GM12892 (cell line): ENCODE results near the gene G6PD. TPM values are rescaled to one million over a fixed set of nuclear protein-coding genes. Genes with fewer than 3 reads are reported as not detected.
"Not testable (repeated sequence)": the region's sequence is repeated elsewhere in the genome, so short reads cannot be mapped to it uniquely, and the experiment has no call there.

Source experiments
- DNase-seq: peaks from one replicate; pipeline ENCODE4 v3.0.0; 2011; ENCODE audit not compliant: insufficient read length
- FAIRE-seq: peaks from 2 replicates; lab custom pipeline; 2011; peaks lifted over from hg19 to GRCh38; lab: Jason Lieb, UNC
- POLR2A ChIP-seq: IDR thresholded peaks from 2 replicates; pipeline ENCODE4 v1.6.1; 2011; ENCODE audit warnings: low read depth, low read length, control low read depth
- POLR2AphosphoS5 ChIP-seq: IDR thresholded peaks from 2 replicates; pipeline ENCODE4 v1.6.1; 2011; ENCODE audit warnings: low read depth, low read length, control low read depth
- TAF1 ChIP-seq: IDR thresholded peaks from 2 replicates; pipeline ENCODE4 v1.6.1; 2011; ENCODE audit warnings: low read depth, mild to moderate bottlenecking, control low read depth, low read length, borderline replicate concordance
- polyA plus RNA-seq: library from polyadenylated mRNA; unstranded; fragments of >200 nt; gene quantifications from one replicate; pipeline ENCODE4 v1.2.1, GENCODE V29; 2012; ENCODE audit warnings: missing spikeins, inconsistent platforms; ENCODE audit not compliant: missing spikeins

Gene G6PD
- polyA plus RNA-seq: 25.1 TPM

- peak; percentile 79 for TF ChIP-seq POLR2A
- peak; percentile 55; the same call in 1 of the 2 replicates for TF ChIP-seq POLR2AphosphoS5
- no peak for TF ChIP-seq TAF1
- FAIRE-seq (peak; percentile 72), DNase-seq (peak; percentile 78)
These were observed at the start of gene G6PD for GRCh38 chrX:154546354-154547244. G6PD (minus strand) TSS chrX:154546846; CDS start chrX:154546155, 691 bp downstream.

GRCh38 chrX:154595559-154596249, 49.1 kb upstream of the G6PD start:
- no peak for DNase-seq
- no peak for FAIRE-seq

GRCh38 chrX:154594491-154594890, 47.8 kb upstream of the G6PD start:
- TF ChIP-seq POLR2A: no peak
- no peak for TF ChIP-seq POLR2AphosphoS5
- no peak for TF ChIP-seq TAF1
- DNase-seq: no peak
- no peak for FAIRE-seq

More at GRCh38 chrX:154595559-154596249, 49.1 kb upstream of the G6PD start:
- TF ChIP-seq POLR2AphosphoS5 (no peak), POLR2A (no peak), TAF1 (no peak)

GRCh38 chrX:154593201-154593600, 46.6 kb upstream of the G6PD start:
- DNase-seq (no peak), FAIRE-seq (no peak)
- TF ChIP-seq TAF1: no peak
- no peak for TF ChIP-seq POLR2A
- no peak for TF ChIP-seq POLR2AphosphoS5

- DNase-seq: no peak
- no peak for TF ChIP-seq POLR2AphosphoS5
- TF ChIP-seq POLR2A: no peak
- TF ChIP-seq TAF1: no peak
- FAIRE-seq: no peak
These were observed 45.9 kb upstream of the G6PD start for GRCh38 chrX:154592505-154592904.

GRCh38 chrX:154590415-154590814, 43.8 kb upstream of the G6PD start:
- not testable (repeated sequence) for FAIRE-seq

GRCh38 chrX:154584585-154585183, 38.0 kb upstream of the G6PD start, which contains the start of gene CTAG1A:
CTAG1A (plus strand) TSS chrX:154585133; CDS start chrX:154585207, 74 bp downstream.
- FAIRE-seq, DNase-seq: not testable (repeated sequence)

More at GRCh38 chrX:154590415-154590814, 43.8 kb upstream of the G6PD start:
- DNase-seq: not testable (repeated sequence)

GRCh38 chrX:154582994-154583393, 36.3 kb upstream of the G6PD start:
- DNase-seq, FAIRE-seq: not testable (repeated sequence)

- FAIRE-seq: peak; percentile 98
- not testable (repeated sequence) for DNase-seq
These were observed 28.4 kb upstream of the G6PD start for GRCh38 chrX:154575076-154575475.

- FAIRE-seq, DNase-seq: not testable (repeated sequence)
These were observed 26.4 kb upstream of the G6PD start for GRCh38 chrX:154573061-154573460.

- DNase-seq, FAIRE-seq: not testable (repeated sequence)
These were observed 23.7 kb upstream of the G6PD start for GRCh38 chrX:154570361-154570760.

- FAIRE-seq: not testable (repeated sequence)
These were observed 15.6 kb upstream of the G6PD start for GRCh38 chrX:154562295-154562694.

GRCh38 chrX:154560326-154560725, 13.7 kb upstream of the G6PD start:
- not testable (repeated sequence) for FAIRE-seq, DNase-seq

More at GRCh38 chrX:154562295-154562694, 15.6 kb upstream of the G6PD start:
- DNase-seq: not testable (repeated sequence)

- FAIRE-seq: peak; percentile 17
- not testable (repeated sequence) for DNase-seq
These were observed 12.2 kb upstream of the G6PD start for GRCh38 chrX:154558896-154559295.

- not testable (repeated sequence) for DNase-seq, FAIRE-seq
These were observed 11.5 kb upstream of the G6PD start for GRCh38 chrX:154558060-154558690.

- peak; percentile 5 for FAIRE-seq
- not testable (repeated sequence) for DNase-seq
These were observed 5.6 kb upstream of the G6PD start for GRCh38 chrX:154552112-154552806.
